Thymus (tissue), 14 donors: ENCODE results near the gene FAM47C. TPM values are rescaled to one million over a fixed set of nuclear protein-coding genes. Genes with fewer than 3 reads are reported as not detected.
"Not testable (repeated sequence)": the region's sequence is repeated elsewhere in the genome, so short reads cannot be mapped to it uniquely, and the experiment has no call there.

Experiments used
- DNase-seq, 9 donors: peaks; one replicate each; pipeline ENCODE4 v3.0.0-alpha.2; 2013; ENCODE audit warnings: low spot score in 9 of 9, low read depth in 6 of 9, missing footprints in 1 of 9
- H3K27ac ChIP-seq, 2 donors: one replicate each; pipeline ENCODE4 v1.5.1; 2013; ENCODE audit warnings: control low read depth in 1 of 2, low read depth in 1 of 2, low read length in 1 of 2, mild to moderate bottlenecking in 1 of 2, moderate library complexity in 1 of 2
- H3K27me3 ChIP-seq, 2 donors: one replicate each; pipeline ENCODE4 v1.5.1; 2013; ENCODE audit warnings: low read length in 1 of 2; ENCODE audit not compliant: control insufficient read depth in 2 of 2, insufficient read depth in 1 of 2
- H3K36me3 ChIP-seq, 2 donors: one replicate each; pipeline ENCODE4 v1.5.1; 2013; ENCODE audit warnings: low read length in 1 of 2, mild to moderate bottlenecking in 1 of 2, moderate library complexity in 1 of 2; ENCODE audit not compliant: control insufficient read depth in 2 of 2, insufficient read depth in 2 of 2
- H3K4me1 ChIP-seq, 2 donors: one replicate each; pipeline ENCODE4 v1.5.1; 2013; ENCODE audit warnings: low read length in 2 of 2; ENCODE audit not compliant: control insufficient read depth in 2 of 2, insufficient read depth in 2 of 2
- H3K4me3 ChIP-seq, 2 donors: one replicate each; pipeline ENCODE4 v1.5.1; 2013; ENCODE audit warnings: low read length in 2 of 2, control low read depth in 1 of 2, mild to moderate bottlenecking in 1 of 2
- H3K9me3 ChIP-seq, 2 donors: one replicate each; pipeline ENCODE4 v1.5.1; 2013; ENCODE audit warnings: low read length in 1 of 2, mild to moderate bottlenecking in 1 of 2; ENCODE audit not compliant: control insufficient read depth in 2 of 2, insufficient read depth in 1 of 2
- WGBS: extraction: QIAGEN DNeasy Blood & Tissue Kit; methylation state at CpG from one replicate; pipeline ENCODE4 v1.1.7; 2013; 5-methylcytosine and 5-hydroxymethylcytosine counted together
- long read RNA-seq, 10 donors: transcript quantifications; one replicate each; lab custom pipeline, GENCODE V29; 2026
- polyA plus RNA-seq: library from polyadenylated mRNA; stranded (reverse); fragments of 200-250 nt; gene quantifications from one replicate; pipeline ENCODE4 v1.2.3, GENCODE V29; 2013
- total RNA-seq: library from RNA; stranded (reverse); fragments of 120-200 nt; gene quantifications from one replicate; pipeline ENCODE4 v1.2.4, GENCODE V29; 2013
- donor health status: healthy.

FAM47C gene
- total RNA-seq (not detected), polyA plus RNA-seq (0.02 TPM)
- long read RNA-seq, donor 1 = 0 reads
- long read RNA-seq, donor 2 = 0 reads
- long read RNA-seq, donor 3 = 0 reads
- long read RNA-seq, donor 4 = 0 reads
- long read RNA-seq, donor 5 = 0 reads
- long read RNA-seq, donor 6 = 0 reads
- long read RNA-seq, donor 7 = 0 reads
- long read RNA-seq, donor 8 = 0 reads
- long read RNA-seq, donor 9 = 0 reads
- long read RNA-seq, donor 10 = 0 reads

DNA sequence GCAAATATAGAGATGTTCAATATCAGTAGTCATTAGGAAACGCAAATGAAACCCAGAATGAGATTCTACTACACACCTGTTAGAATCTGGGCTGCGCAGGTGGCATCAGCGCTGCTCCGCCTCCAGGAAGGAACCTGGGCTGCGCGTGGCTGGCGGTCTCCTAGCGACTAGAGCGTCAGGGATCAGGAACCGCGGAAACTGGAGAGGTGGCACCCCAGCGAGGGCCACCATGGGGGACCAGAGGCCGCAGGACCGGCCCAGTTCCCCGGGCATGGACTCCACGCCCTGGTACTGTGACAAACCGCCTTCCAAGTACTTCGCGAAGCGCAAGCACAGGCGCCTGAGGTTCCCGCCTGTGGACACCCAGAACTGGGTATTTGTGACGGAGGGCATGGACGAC lies at the start of gene FAM47C:
FAM47C (plus strand) TSS at position 185 of the 400 bp plus-strand sequence; CDS start at position 230, 45 bp downstream.
- 85% methylated on average over 24 of the region's 24 CpGs for WGBS
- not testable (repeated sequence) for H3K27ac ChIP-seq, H3K27me3 ChIP-seq, H3K4me1 ChIP-seq, H3K36me3 ChIP-seq, H3K4me3 ChIP-seq, DNase-seq
- peaks cover 0 to 18% of the 10 kb centered on the region in 2 donors for H3K9me3 ChIP-seq

DNA sequence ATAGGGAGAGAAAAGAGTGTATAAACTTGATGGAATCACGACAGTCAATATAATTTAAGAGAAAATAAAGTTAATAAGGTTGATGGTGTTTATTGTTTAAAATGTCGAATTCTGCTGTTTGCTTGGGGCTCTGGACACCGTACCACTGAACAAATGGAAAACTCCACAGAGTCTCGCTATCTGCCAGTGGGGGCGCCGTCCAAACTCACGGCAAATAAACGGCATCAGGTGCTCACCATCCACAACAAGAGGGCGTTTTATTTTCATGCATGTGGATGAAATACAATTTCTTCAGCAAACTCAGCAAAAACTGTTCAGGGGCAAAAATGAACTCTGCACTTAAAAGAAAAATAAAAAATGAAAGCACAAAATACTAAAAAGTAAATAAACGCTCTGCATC lies 46.6 kb upstream of the FAM47C start:
- Histone ChIP-seq H3K27me3 (peaks cover 5 to 31% of the 10 kb centered on the region in 2 donors), H3K4me3 (no peak overlapping the region), H3K27ac (no peak overlapping the region), H3K36me3 (no peaks in the 10 kb centered on the region), H3K4me1 (no peaks in the 10 kb centered on the region), H3K9me3 (no peaks in the 10 kb centered on the region)
- DNase-seq = no peak
- WGBS = 45% methylated on average over 10 of the region's 10 CpGs

DNA sequence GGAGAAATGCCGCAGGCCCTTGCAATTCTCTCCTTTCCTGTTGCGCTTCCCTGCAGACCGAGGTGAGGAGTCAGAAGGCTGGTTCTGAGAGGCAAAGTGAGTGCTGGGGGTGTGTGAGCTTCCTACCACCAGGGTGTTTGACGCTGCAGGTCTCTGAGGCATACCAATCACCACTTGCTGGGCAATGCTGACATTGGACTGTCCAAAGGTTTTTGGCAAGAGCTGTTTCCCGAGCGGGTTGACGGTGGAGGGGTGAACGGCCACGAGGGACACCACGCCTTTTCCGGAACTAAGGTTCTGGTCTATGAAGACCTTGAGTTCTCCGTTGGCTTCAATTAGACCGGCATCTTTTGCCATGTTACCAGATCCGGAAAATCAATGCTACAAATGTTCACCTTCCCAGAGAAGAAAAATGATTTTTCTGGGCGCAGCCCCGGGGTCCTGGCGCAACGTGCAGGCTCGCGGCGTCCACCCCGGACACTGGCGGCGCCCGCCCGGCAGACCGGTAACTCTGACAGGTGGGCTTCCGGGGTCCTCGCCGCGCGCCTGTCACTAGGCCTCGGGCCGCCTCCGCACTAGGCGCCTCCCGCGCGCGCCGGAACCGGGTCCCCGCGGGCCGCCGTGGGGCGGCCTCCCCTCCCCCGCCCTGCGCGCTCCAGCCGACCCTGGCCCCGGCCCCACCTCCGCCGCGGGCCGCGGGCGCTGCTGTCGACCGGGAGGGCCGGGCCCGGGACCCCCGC lies 44.9 kb upstream of the FAM47C start:
- Histone ChIP-seq H3K36me3 (no peaks in the 10 kb centered on the region), H3K27ac (no peak overlapping the region), H3K27me3 (peaks cover 2 to 22% of the 10 kb centered on the region in 2 donors), H3K9me3 (no peaks in the 10 kb centered on the region), H3K4me3 (no peak overlapping the region), H3K4me1 (no peaks in the 10 kb centered on the region)
- DNase-seq = no peak
- 13% methylated on average over 60 of the region's 63 CpGs for WGBS

DNA sequence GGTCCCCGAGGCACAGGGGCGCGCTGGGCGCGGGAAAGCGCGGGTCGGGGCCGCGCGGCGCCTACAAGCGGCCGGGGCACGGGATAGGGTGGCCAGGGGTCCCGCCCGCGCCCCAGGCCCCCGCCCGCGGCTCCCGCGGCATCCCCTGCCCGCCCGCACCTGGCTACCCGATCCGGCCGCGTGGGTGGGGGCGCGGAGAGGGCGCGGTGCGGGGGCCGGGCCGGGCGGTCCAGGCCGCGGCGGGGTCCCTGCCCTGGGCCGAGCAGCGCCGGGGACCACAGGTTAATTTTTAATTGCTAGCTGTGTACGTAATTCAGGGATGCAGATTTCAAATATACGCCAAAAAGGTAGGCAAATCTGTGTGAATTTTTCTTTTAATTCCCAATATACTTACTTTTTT lies 44.3 kb upstream of the FAM47C start:
- Histone ChIP-seq H3K9me3 (no peaks in the 10 kb centered on the region), H3K36me3 (no peaks in the 10 kb centered on the region), H3K27ac (no peak overlapping the region), H3K27me3 (peaks cover 2 to 18% of the 10 kb centered on the region in 2 donors), H3K4me1 (no peaks in the 10 kb centered on the region), H3K4me3 (no peak overlapping the region)
- WGBS = 8% methylated on average over 45 of the region's 45 CpGs
- DNase-seq = no peak

DNA sequence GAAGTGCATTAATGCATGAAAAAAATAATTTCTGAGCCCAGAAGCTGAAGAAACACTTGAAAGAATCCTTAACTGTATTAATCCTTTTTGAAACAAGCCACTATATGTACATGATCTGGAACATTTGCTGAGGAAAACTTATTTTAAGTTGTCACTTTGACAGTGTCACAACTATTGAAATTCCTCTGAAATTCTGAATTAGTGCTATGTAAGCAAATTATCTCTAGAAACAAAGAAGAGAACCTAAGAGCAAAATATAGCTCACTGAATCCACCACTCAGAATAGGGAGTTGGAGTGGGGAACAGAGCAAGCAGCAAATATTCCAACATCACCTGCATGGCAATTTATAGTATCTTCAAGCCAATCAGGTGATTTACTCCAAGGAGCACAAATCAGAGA lies 34.6 kb upstream of the FAM47C start:
- Histone ChIP-seq H3K36me3 (no peaks in the 10 kb centered on the region), H3K27me3 (no peaks in the 10 kb centered on the region), H3K4me3 (no peak overlapping the region), H3K9me3 (no peaks in the 10 kb centered on the region), H3K4me1 (no peaks in the 10 kb centered on the region), H3K27ac (no peak overlapping the region)
- no peak for DNase-seq

DNA sequence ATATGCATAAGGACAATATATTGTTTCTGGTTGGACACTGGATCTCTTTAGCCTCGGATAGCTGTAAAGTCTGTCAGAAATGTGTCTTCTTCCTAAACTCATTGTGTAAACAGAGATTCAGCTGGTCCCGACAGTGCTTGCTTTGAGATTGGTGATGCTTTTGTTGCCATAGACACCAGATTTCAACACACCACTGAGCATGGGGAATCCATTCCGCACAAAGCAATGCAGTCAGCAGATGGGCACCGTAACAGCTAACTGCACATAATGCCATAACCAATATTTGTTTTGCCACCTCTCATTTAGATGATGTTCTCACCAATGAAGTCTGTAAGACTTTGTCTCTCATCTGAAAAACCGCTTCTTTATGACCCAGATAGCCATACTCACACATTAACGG lies 33.3 kb upstream of the FAM47C start:
- H3K27me3 ChIP-seq = no peaks in the 10 kb centered on the region
- H3K36me3 ChIP-seq = no peaks in the 10 kb centered on the region
- H3K4me3 ChIP-seq = no peak overlapping the region
- 90% methylated on average over 6 of the region's 6 CpGs for WGBS
- H3K4me1 ChIP-seq = no peaks in the 10 kb centered on the region
- H3K27ac ChIP-seq = no peak overlapping the region
- no peaks in the 10 kb centered on the region for H3K9me3 ChIP-seq
- no peak for DNase-seq

DNA sequence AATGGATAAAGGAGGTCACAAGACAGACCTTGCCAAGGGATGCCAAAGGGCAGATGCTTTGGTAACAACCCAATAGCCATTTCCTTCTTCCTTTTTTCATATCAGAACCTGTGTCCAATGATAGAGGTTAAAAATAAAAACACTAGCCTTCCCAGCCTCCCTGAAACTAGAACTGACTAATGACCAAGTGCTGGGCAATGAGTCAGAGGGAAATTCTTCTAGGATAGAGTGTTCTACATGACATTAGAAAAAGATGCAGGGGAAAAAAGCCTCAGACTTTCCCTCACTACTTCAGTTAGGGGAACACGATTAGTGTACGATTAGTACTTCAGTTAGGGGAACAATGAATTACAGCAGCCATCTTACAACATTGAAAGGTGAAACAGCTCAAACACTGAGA lies 29.3 kb upstream of the FAM47C start:
- H3K27ac ChIP-seq = no peak overlapping the region
- WGBS = 96% methylated on average over 2 of the region's 2 CpGs

DNA sequence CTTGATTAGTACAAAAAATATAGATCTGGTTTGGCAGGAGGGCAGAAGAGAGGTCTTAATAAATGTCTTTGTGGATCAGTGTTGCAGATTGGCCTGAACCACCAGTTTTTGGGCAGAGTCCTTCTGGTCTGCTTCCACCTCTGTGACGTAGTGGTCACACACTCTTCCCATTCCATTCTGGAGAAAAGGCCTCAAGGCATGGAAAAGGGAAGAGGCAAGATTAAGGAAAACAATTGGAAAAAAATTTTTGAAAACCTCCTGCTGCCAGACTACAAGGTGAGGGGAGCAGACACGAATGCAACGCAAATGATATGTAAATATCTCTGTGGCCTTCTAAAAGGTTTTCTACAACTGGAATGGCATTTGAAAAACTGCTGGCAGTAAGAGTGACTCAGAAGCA lies 24.3 kb upstream of the FAM47C start:
- Histone ChIP-seq H3K4me3 (no peak overlapping the region), H3K9me3 (no peaks in the 10 kb centered on the region), H3K4me1 (no peaks in the 10 kb centered on the region), H3K27me3 (peaks cover 0 to 16% of the 10 kb centered on the region in 2 donors), H3K27ac (no peak overlapping the region), H3K36me3 (no peaks in the 10 kb centered on the region)
- WGBS = 85% methylated on average over 3 of the region's 3 CpGs
- DNase-seq = no peak

More for the DNA sequence above, 29.3 kb upstream of the FAM47C start:
- no peak for DNase-seq
- H3K4me1 ChIP-seq = no peaks in the 10 kb centered on the region
- no peaks in the 10 kb centered on the region for H3K9me3 ChIP-seq
- no peaks in the 10 kb centered on the region for H3K27me3 ChIP-seq
- H3K4me3 ChIP-seq = no peak overlapping the region
- H3K36me3 ChIP-seq = no peaks in the 10 kb centered on the region

DNA sequence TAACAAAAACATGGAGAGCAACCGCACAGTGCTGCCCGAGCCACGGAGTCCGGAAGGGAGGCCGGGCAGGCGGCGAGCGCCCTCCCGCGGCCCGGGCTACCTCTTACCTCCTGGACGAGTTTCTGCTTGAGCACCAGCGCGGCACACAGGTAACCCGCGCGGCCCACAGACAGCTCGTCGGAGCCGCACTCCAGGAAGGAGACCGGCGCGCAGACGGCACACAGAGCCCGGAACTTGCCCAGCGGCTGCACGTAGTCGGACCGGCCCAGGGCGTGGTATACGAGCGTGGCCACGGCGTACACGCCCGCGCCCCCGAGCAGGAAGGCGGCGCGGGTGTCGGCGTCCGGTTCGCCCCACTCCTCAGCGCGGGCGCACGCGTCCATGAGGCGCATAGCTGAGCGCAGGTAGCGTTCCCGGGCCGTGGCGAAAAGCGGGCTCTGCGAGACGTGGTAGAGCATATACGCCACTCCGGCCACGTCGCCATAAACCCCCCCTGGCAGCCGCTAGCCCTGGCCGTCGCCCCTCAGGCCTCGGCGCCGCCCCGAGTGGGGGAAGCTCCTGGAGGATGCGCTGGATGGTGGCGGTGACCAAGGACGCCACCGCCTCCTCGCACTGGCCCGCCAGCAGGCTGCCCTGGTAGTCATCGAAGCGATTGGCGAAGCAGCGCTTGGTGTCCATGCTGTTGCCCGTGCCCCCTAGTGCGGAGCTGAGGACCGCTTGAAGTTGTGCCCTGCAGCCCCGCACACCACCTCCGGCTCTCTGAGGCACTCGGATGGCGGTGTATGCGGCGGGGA lies 22.6 kb upstream of the FAM47C start:
- not testable (repeated sequence) for H3K9me3 ChIP-seq, H3K4me3 ChIP-seq, H3K36me3 ChIP-seq, DNase-seq, H3K4me1 ChIP-seq, H3K27ac ChIP-seq
- H3K27me3 ChIP-seq = peaks cover 0 to 16% of the 10 kb centered on the region in 2 donors
- WGBS = 5% methylated on average over 60 of the region's 89 CpGs
